Activated CD4-positive, alpha-beta T cell treated with anti-CD3 and anti-CD28 coated beads, Interleukin-2, amount 10 ng/mL, durations not matched to agents 7 days and 5 days (primary cell): ENCODE results near the gene PRLR. TPM values are rescaled to one million over a fixed set of nuclear protein-coding genes. Genes with fewer than 3 reads are reported as not detected.
A peak's percentile ranks its signal among the peaks of the same experiment; 100 is the strongest.

Experiments used
- CTCF ChIA-PET: fragments of 350-600 bp; sonication (Branson Sonifier 250); formaldehyde crosslinking; loops from one replicate; lab custom pipeline; 2021; ENCODE audit warnings: antibody characterized with exemption; lab: Charles Lee
- POLR2A ChIA-PET: fragments of 350-600 bp; sonication (Branson Sonifier 250); formaldehyde crosslinking; loops from one replicate; lab custom pipeline; 2021; ENCODE audit warnings: antibody characterized with exemption; lab: Charles Lee
- DNase-seq: peaks from one replicate; pipeline ENCODE4 v3.0.0-alpha.2; 2020
- H3K27ac Mint-ChIP-seq: one replicate; pipeline ENCODE4 v1.8.0; 2021; ENCODE audit warnings: mild to moderate bottlenecking, moderate library complexity, mixed read lengths
- H3K27me3 Mint-ChIP-seq: one replicate; pipeline ENCODE4 v1.8.0; 2021; ENCODE audit warnings: mixed read lengths
- H3K36me3 Mint-ChIP-seq: one replicate; pipeline ENCODE4 v1.8.0; 2021; ENCODE audit warnings: low read depth, mixed read lengths
- H3K4me1 Mint-ChIP-seq: one replicate; pipeline ENCODE4 v1.8.0; 2021; ENCODE audit warnings: mixed read lengths
- H3K4me3 Mint-ChIP-seq: one replicate; pipeline ENCODE4 v1.8.0; 2021; ENCODE audit warnings: mild to moderate bottlenecking, moderate library complexity, mixed read lengths
- H3K9me3 Mint-ChIP-seq: one replicate; pipeline ENCODE4 v1.8.0; 2021; ENCODE audit warnings: mixed read lengths
- total RNA-seq, 2 experiments: library from RNA; stranded (reverse); gene quantifications; one replicate each; pipeline ENCODE4 v1.2.3, GENCODE V29; 2021

The PRLR gene
- total RNA-seq, 2 experiments from 2014 or later, result not detected

DNA sequence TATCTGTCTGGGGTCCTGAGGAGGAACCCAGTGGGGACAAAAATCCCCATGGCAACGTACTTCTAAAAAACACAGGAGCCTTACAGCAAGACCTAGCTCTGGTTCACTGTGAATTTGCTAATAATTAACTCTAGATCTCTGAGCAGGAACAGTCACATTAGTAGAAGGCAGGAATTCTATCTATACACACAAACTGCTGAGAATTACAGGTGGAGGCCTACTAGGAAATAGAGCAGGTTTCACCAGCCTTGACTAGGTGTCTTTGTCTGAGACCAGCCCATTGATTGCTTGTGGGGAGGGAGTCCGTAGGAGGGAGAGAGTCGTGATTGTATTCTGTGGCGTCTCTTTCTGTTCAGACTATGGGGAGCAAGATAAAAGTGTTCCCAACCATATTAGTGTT lies 44.8 kb downstream of the PRLR start:
- Mint-ChIP-seq H3K4me3 (no peak overlapping the region), H3K27ac (no peak overlapping the region), H3K36me3 (no peaks in the 10 kb centered on the region), H3K9me3 (no peaks in the 10 kb centered on the region), H3K4me1 (no peaks in the 10 kb centered on the region), H3K27me3 (peaks cover 7% of the 10 kb centered on the region)
- POLR2A ChIA-PET, result no interaction called here
- no peak for DNase-seq
- CTCF ChIA-PET, result no interaction called here

DNA sequence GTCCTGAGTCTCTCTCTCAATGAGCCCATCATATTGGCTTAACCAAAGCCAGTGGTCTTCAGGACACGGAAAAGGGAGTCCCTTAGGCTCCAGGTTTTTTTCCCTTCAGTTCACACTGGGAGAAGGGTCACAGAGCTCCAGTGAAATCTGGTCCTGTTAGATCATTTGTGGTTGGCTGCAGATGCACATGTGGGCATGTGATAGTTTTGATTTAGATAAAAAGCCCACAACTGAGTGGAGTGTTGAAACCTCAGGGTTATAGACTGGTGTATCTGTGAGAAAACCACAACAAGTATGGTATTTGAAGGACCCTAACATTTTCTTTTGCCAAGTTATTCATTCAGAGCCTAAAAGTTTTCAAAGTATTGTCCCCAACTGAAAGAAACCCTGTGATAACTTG lies 46.7 kb downstream of the PRLR start:
- Mint-ChIP-seq H3K9me3 (no peaks in the 10 kb centered on the region), H3K27me3 (peaks cover 7% of the 10 kb centered on the region), H3K36me3 (no peaks in the 10 kb centered on the region), H3K27ac (no peak overlapping the region), H3K4me3 (no peak overlapping the region), H3K4me1 (no peaks in the 10 kb centered on the region)
- ChIA-PET POLR2A (no interaction called here), CTCF (no interaction called here)
- DNase-seq, result no peak

DNA sequence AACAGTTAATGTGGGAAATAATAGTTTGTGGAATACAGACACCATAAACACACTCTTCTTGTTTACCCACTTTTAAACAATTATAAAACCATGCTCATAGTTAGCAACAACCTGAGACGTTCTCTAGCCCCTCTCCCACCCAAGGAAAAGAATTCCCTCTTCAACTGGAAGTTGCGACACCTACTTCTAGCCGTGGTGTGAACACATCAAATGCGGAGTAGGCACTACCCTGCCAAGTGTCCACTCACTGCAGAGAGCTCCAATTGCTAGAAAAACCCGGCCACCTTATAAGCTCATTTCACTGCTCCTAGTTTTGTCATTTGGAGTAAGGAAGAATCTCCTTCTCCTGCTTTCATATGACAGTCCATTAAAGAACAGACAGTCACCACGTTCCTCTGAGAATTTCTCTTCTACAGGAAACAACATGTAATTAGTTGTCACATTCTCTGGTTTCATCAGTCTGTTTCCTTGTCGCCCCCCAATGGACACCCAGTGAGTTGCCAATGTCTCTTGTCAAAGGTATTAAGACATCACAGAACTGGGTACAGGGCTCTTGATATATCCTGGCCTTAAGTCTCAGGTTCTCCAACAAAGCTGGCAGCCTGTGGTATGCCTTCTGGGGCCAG lies 47.3 kb downstream of the PRLR start:
- Mint-ChIP-seq H3K4me1 (no peaks in the 10 kb centered on the region), H3K36me3 (no peaks in the 10 kb centered on the region), H3K4me3 (no peak overlapping the region), H3K9me3 (no peaks in the 10 kb centered on the region), H3K27me3 (peaks cover 7% of the 10 kb centered on the region), H3K27ac (no peak overlapping the region)
- CTCF ChIA-PET, result interaction anchor here (0.7 kb wide), 1 partner anchor 95 kb away, joined by 3 read pairs; no protein-coding TSS in a partner anchor
- DNase-seq, result peak; percentile 38
- POLR2A ChIA-PET, result no interaction called here

DNA sequence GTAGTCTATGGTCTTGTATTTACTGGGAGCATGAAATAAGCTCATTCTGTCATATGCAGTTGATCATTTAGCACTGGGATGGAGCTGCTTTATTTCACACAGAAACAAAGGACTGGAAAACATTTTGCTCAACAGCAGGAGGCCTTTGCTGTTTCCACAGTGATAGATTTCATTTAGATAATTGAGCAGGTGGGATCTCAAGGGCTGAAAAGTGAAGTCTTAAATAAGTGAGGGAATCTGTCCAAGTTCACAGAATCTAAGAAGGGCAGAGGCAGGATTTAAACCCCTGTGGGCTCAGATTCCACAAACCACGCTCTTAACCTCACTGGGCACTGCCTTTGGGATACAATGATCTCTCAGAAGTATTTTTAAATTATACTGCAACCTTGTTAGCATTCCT lies 47.8 kb downstream of the PRLR start:
- H3K4me3 Mint-ChIP-seq, result no peak overlapping the region
- H3K36me3 Mint-ChIP-seq, result no peaks in the 10 kb centered on the region
- CTCF ChIA-PET, result interaction anchor here (0.7 kb wide), 1 partner anchor 95 kb away, joined by 3 read pairs; no protein-coding TSS in a partner anchor
- H3K9me3 Mint-ChIP-seq, result no peaks in the 10 kb centered on the region
- POLR2A ChIA-PET, result no interaction called here
- no peaks in the 10 kb centered on the region for H3K4me1 Mint-ChIP-seq
- no peak overlapping the region for H3K27ac Mint-ChIP-seq
- H3K27me3 Mint-ChIP-seq, result peaks cover 7% of the 10 kb centered on the region
- no peak for DNase-seq

DNA sequence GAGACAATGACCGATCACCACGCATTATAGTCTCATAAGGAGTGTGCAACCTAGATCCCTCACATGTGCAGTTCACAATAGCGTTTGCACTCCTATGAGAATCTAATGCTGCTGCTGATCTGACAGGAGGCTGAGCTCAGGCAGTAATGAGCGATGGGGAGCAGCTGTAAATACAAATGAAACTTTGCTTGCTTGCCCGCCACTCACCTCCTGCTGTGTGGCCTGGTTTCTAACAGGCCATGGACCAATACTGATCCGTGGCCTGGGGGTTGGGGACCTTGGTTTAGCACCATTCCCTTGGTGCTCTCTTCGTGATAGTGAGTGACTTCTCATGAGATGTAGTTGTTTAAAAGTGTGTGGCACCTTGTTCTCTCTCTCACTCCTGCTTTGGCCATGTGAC lies 50.2 kb downstream of the PRLR start:
- Mint-ChIP-seq H3K4me3 (no peak overlapping the region), H3K27me3 (peaks cover 6% of the 10 kb centered on the region), H3K27ac (no peak overlapping the region), H3K9me3 (no peaks in the 10 kb centered on the region), H3K4me1 (no peaks in the 10 kb centered on the region), H3K36me3 (no peaks in the 10 kb centered on the region)
- POLR2A ChIA-PET, result no interaction called here
- CTCF ChIA-PET, result no interaction called here
- no peak for DNase-seq

DNA sequence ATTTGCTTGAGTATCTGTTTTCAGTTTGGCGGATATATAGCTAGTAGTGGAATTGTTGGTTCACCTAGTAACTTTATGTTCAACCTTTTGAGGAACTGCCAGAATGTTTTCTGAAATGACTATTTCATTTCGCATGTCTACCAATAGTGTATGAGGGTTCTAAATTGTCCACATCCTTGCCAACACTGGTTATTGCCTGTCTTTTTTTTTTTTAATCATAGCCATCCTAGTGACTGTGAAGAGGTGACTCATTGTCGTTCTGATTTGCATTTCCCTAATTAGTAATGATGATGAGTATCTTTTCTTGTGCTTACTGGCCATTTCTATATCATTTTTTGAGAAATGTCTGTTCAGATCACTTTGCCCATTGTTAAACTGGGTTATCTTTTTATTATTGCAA lies 52.5 kb downstream of the PRLR start:
- ChIA-PET POLR2A (no interaction called here), CTCF (no interaction called here)
- H3K36me3 Mint-ChIP-seq, result no peaks in the 10 kb centered on the region
- no peak for DNase-seq
- no peak overlapping the region for H3K4me3 Mint-ChIP-seq
- H3K9me3 Mint-ChIP-seq, result no peaks in the 10 kb centered on the region
- H3K4me1 Mint-ChIP-seq, result no peaks in the 10 kb centered on the region
- no peak overlapping the region for H3K27ac Mint-ChIP-seq
- peaks cover 3% of the 10 kb centered on the region for H3K27me3 Mint-ChIP-seq

DNA sequence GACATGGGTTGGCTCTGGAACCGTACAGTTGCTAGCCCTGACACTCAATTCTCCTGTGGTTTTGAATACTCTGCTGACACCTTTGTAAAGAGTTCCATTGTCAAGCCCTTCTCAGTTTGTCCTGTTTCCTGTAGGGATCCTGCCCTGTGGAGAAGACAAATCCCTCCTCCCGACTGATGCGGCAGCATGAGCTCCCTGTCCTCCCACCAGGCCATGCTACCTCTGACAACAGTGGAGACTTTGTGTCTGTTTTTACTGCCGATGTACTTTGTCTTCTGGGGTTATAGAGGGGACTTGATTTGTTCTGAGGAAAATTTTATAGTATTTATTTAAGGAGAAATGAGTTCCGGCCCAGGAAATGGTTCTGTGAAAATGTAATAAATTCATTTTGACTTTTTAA lies 57.8 kb downstream of the PRLR start:
- ChIA-PET CTCF (no interaction called here), POLR2A (no interaction called here)
- H3K4me1 Mint-ChIP-seq, result no peaks in the 10 kb centered on the region
- DNase-seq, result no peak
- no peaks in the 10 kb centered on the region for H3K36me3 Mint-ChIP-seq
- no peak overlapping the region for H3K4me3 Mint-ChIP-seq
- peaks cover 2% of the 10 kb centered on the region for H3K9me3 Mint-ChIP-seq
- H3K27ac Mint-ChIP-seq, result no peak overlapping the region
- peaks cover 3% of the 10 kb centered on the region for H3K27me3 Mint-ChIP-seq

DNA sequence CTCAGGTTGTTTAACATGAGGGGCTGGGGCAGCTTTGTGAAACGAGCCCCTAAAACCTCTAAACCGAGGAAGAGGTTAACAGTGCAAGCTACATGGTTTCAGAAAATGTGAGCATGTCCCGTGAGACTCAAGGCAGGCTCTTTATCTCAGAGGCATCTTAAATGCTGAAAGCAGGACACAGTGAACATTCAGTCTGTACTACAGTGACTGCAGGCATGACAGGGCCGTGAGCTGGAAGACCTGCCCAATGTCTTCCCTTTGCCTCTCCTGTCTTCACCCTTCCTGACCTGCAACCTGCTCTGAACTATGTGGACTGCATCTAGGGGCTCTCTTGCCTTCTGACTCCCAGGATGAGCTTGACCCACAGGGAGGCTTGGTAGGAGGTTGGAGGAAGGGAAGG lies 58.3 kb downstream of the PRLR start:
- ChIA-PET CTCF (no interaction called here), POLR2A (no interaction called here)
- no peaks in the 10 kb centered on the region for H3K36me3 Mint-ChIP-seq
- H3K27ac Mint-ChIP-seq, result no peak overlapping the region
- H3K4me1 Mint-ChIP-seq, result no peaks in the 10 kb centered on the region
- no peak for DNase-seq
- no peak overlapping the region for H3K4me3 Mint-ChIP-seq
- H3K27me3 Mint-ChIP-seq, result peaks cover 3% of the 10 kb centered on the region
- H3K9me3 Mint-ChIP-seq, result peaks cover 4% of the 10 kb centered on the region

DNA sequence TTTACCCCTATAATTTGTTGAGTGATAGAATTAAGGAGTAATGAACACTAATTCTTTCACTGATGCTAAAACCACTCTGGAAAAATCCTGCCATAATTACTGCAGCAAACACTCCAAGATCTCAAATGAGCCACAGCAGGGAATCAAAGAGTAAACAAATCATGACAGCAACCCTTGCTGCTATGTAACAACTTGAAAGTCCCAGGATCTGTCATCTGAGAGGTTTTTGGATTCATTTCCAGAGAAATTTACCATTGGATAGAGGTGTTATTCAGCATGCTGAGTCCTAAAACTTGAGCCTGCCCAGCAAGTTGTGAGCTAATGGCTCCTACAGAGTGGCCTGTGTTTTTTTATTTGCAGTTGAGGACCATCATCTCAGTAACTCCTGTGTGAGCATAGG lies 59.2 kb downstream of the PRLR start:
- H3K27ac Mint-ChIP-seq, result no peak overlapping the region
- DNase-seq, result no peak
- no peak overlapping the region for H3K4me3 Mint-ChIP-seq
- H3K27me3 Mint-ChIP-seq, result peaks cover 3% of the 10 kb centered on the region
- CTCF ChIA-PET, result no interaction called here
- no peaks in the 10 kb centered on the region for H3K4me1 Mint-ChIP-seq
- peaks cover 4% of the 10 kb centered on the region for H3K9me3 Mint-ChIP-seq
- POLR2A ChIA-PET, result no interaction called here
- H3K36me3 Mint-ChIP-seq, result no peaks in the 10 kb centered on the region

DNA sequence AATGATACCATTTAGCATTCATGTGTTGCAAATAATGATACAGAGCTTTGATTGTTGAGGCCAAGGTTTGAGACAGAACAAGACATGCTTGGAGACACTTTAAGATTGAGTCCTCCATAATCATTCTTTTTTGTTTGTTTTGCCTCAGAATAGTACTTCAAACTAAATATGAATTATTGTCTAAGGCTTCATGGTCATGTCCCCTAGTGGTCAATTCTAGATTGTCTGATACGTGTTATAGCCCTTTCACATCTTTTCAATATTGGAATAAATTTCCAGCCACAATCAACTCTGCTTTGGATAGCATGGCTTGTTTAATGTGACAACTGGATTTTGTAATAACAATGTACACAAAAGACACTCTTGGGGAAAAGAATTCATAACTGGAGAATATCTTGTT lies 64.2 kb downstream of the PRLR start:
- Mint-ChIP-seq H3K4me1 (no peaks in the 10 kb centered on the region), H3K4me3 (no peak overlapping the region), H3K36me3 (no peaks in the 10 kb centered on the region), H3K27me3 (peaks cover 7% of the 10 kb centered on the region), H3K9me3 (peaks cover 4% of the 10 kb centered on the region), H3K27ac (no peak overlapping the region)
- POLR2A ChIA-PET, result no interaction called here
- DNase-seq, result no peak
- CTCF ChIA-PET, result no interaction called here

DNA sequence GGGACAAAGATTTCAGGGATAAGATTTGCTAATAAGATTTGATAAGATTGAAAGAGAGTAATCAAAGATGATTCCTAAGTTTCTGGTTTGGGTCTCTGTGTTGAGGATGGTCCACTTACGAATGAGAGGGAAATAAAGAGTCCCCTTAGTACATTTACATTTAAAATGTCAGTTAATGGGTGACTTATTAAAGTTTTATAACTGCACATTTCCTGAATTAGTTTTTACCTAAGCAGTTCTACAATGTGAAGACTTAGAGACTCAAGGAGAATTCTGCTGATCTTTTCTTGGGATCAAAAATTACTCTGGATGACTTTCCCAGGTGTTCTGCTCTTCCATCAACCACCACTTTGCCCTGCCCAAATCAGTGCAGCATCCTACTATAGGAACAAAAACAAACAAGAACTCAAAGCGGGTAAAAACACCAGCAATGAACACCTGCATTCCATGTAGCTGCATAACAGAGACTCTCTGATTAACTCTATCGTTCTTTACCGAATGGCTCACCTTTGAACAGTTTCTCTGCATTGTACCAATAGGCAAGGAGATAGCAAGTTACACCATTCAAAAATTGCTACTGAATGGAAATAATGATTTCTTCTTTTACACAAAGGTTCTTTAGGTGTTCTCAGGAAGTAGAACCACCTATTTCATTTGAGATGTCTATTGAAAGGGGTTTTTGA lies 65.3 kb downstream of the PRLR start:
- POLR2A ChIA-PET, result no interaction called here
- no peak overlapping the region for H3K27ac Mint-ChIP-seq

DNA sequence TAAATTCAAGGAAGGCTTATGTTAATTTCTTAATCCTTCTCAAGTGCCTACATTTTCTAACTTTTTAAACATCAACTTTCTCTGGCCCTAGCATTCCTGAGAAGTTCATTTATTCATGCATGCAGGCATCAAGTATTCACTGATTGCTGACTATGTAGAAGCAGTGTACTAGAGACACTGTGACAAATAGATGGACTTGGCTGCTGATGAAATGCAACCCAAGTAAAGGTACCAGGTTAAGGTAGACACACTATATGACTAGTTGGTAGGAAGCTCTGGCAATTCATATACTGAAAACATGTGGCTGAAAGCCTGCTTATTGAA lies 66.6 kb downstream of the PRLR start:
- Mint-ChIP-seq H3K4me1 (no peaks in the 10 kb centered on the region), H3K4me3 (no peak overlapping the region), H3K9me3 (peaks cover 4% of the 10 kb centered on the region), H3K27me3 (peaks cover 5% of the 10 kb centered on the region), H3K27ac (no peak overlapping the region), H3K36me3 (no peaks in the 10 kb centered on the region)
- DNase-seq, result no peak
- CTCF ChIA-PET, result no interaction called here
- POLR2A ChIA-PET, result no interaction called here

More for the DNA sequence above, 65.3 kb downstream of the PRLR start:
- CTCF ChIA-PET, result no interaction called here
- no peak overlapping the region for H3K4me3 Mint-ChIP-seq
- H3K4me1 Mint-ChIP-seq, result no peaks in the 10 kb centered on the region
- H3K9me3 Mint-ChIP-seq, result peaks cover 4% of the 10 kb centered on the region
- H3K27me3 Mint-ChIP-seq, result peaks cover 7% of the 10 kb centered on the region
- no peak for DNase-seq
- no peaks in the 10 kb centered on the region for H3K36me3 Mint-ChIP-seq

DNA sequence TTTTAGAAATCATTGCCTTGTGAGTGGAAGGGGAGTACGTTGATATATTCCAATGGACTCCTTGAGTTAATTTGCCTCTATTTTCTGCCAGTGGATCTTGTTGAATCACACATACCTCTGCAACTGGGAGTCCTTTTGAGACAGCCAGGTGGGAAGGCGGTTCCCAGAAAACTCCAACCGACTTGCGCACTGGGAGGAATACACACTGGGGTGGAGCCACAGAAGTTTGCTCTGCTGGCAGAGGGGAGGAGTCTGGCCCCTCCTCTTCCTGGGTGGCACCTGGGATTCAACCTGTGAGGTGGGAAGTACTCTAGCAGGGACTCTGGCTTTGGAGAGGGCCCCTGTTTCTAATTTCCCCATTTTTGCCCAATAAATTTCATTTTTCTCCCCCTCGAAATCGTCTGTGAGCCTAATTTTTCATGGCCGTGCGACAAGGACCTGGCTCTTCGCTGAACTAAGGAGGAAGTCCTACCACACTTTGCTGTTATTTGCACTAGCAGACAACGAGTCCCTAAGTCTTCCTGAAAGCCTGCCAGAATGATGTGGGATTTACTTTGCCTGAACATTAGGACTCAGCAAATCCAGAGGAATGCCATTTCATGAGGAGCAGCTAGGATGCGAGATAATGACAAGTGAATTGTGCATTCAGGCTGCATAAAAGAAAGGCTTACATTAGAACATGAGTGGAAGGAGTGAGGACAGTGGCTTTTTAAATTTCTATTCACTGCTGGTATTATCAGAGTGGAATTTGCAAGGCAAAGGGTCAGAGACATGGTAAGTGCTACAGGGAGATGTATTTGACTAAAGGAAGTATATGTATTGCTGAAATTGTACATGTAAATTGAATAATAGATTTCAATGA lies 67.2 kb downstream of the PRLR start:
- peaks cover 5% of the 10 kb centered on the region for H3K27me3 Mint-ChIP-seq
- CTCF ChIA-PET, result no interaction called here
- no peaks in the 10 kb centered on the region for H3K4me1 Mint-ChIP-seq
- POLR2A ChIA-PET, result no interaction called here
- H3K4me3 Mint-ChIP-seq, result no peak overlapping the region
- H3K9me3 Mint-ChIP-seq, result peaks cover 4% of the 10 kb centered on the region
- DNase-seq, result no peak
- no peaks in the 10 kb centered on the region for H3K36me3 Mint-ChIP-seq
- no peak overlapping the region for H3K27ac Mint-ChIP-seq
